Smooth muscle cell (in vitro differentiated cells): ENCODE data around the gene AUNIP. TPM values are rescaled to one million over a fixed set of nuclear protein-coding genes. Genes with fewer than 3 reads are reported as not detected.

Source experiments
- DNase-seq: peaks from one replicate; lab custom pipeline; 2025; ENCODE audit not compliant: unreplicated experiment; lab: John Stamatoyannopoulos, UW
- H2AFZ ChIP-seq: fragments of 200-600 bp; sonication (generic); 2 replicates; pipeline ENCODE4 v1.6.0; 2016; ENCODE audit warnings: antibody characterized with exemption, low read depth, mild to moderate bottlenecking
- H3F3A ChIP-seq: fragments of 200-600 bp; sonication (generic); 2 replicates; pipeline ENCODE4 v1.6.0; 2017; ENCODE audit warnings: antibody characterized with exemption, low read depth
- H3K27ac ChIP-seq: fragments of 200-600 bp; sonication (generic); 2 replicates; pipeline ENCODE4 v1.5.1; 2016; ENCODE audit warnings: low read depth, mild to moderate bottlenecking
- H3K27me3 ChIP-seq: fragments of 200-600 bp; sonication (generic); 2 replicates; pipeline ENCODE4 v1.6.1; 2016; ENCODE audit warnings: low read depth, mild to moderate bottlenecking
- H3K36me3 ChIP-seq: fragments of 200-600 bp; sonication (generic); 2 replicates; pipeline ENCODE4 v1.5.1; 2016; ENCODE audit warnings: low read depth
- H3K4me1 ChIP-seq: fragments of 200-600 bp; sonication (generic); 2 replicates; pipeline ENCODE4 v1.5.1; 2016; ENCODE audit warnings: low read depth
- H3K4me2 ChIP-seq: fragments of 200-600 bp; sonication (generic); 2 replicates; pipeline ENCODE4 v1.6.0; 2016; ENCODE audit warnings: mild to moderate bottlenecking
- H3K4me3 ChIP-seq: fragments of 200-600 bp; sonication (generic); 2 replicates; pipeline ENCODE4 v1.5.1; 2016; ENCODE audit warnings: mild to moderate bottlenecking
- H3K79me2 ChIP-seq: fragments of 200-600 bp; sonication (generic); 2 replicates; pipeline ENCODE4 v1.6.0; 2016; ENCODE audit warnings: low read depth, mild to moderate bottlenecking
- H3K9ac ChIP-seq: fragments of 200-600 bp; sonication (generic); 2 replicates; pipeline ENCODE4 v1.6.0; 2016; ENCODE audit warnings: low read depth
- H3K9me3 ChIP-seq: fragments of 200-600 bp; sonication (generic); replicated peaks from 2 replicates; pipeline ENCODE4 v1.5.1; 2016; ENCODE audit warnings: low read depth
- H4K20me1 ChIP-seq: fragments of 200-600 bp; sonication (generic); 2 replicates; pipeline ENCODE4 v1.6.0; 2016; ENCODE audit warnings: low read depth
- WGBS: methylation state at CpG from one replicate; pipeline ENCODE4 v1.1.7; 2016; ENCODE audit warnings: low lambda C conversion rate; 5-methylcytosine and 5-hydroxymethylcytosine counted together
- polyA plus RNA-seq: library from polyadenylated mRNA; unstranded; fragments of >200 nt; fragmentation: Nextera tagmentation; extraction: Ambion mirVana; gene quantifications from 2 replicates; pipeline ENCODE4 v1.2.1, GENCODE V29; 2016
- total RNA-seq: library from RNA; depleted of rRNA; stranded (reverse); fragments of >200 nt; gene quantifications from 2 replicates; pipeline ENCODE4 v1.2.3, GENCODE V29; 2014
- TF ChIP-seq, protein P1 (sequence below): fragments of 200-600 bp; sonication (generic); IDR thresholded peaks from 2 replicates; pipeline ENCODE4 v1.5.1; 2017; ENCODE audit warnings: borderline replicate concordance, mild to moderate bottlenecking, antibody characterized with exemption; ENCODE audit not compliant: insufficient read depth, poor library complexity, severe bottlenecking

The AUNIP gene
- total and polyA plus RNA-seq, 2 experiments from 2014 or later = 0.18 to 1.3 TPM

GRCh38 chr1:25874209-25874608 lies 15.0 kb upstream of the AUNIP start:
- no peaks in the 10 kb centered on the region for H3K27me3 ChIP-seq
- peaks cover 16% of the 10 kb centered on the region for H3K4me1 ChIP-seq
- H3K4me2 ChIP-seq = peak overlapping the region; percentile 96
- H3F3A ChIP-seq = peaks cover 15% of the 10 kb centered on the region
- no peak for DNase-seq
- no peak overlapping the region for H3K9ac ChIP-seq
- H3K79me2 ChIP-seq = peaks cover 17% of the 10 kb centered on the region
- no peak overlapping the region for H2AFZ ChIP-seq
- H3K36me3 ChIP-seq = no peaks in the 10 kb centered on the region
- no peaks in the 10 kb centered on the region for H3K9me3 ChIP-seq
- TF ChIP-seq, protein P1, sequence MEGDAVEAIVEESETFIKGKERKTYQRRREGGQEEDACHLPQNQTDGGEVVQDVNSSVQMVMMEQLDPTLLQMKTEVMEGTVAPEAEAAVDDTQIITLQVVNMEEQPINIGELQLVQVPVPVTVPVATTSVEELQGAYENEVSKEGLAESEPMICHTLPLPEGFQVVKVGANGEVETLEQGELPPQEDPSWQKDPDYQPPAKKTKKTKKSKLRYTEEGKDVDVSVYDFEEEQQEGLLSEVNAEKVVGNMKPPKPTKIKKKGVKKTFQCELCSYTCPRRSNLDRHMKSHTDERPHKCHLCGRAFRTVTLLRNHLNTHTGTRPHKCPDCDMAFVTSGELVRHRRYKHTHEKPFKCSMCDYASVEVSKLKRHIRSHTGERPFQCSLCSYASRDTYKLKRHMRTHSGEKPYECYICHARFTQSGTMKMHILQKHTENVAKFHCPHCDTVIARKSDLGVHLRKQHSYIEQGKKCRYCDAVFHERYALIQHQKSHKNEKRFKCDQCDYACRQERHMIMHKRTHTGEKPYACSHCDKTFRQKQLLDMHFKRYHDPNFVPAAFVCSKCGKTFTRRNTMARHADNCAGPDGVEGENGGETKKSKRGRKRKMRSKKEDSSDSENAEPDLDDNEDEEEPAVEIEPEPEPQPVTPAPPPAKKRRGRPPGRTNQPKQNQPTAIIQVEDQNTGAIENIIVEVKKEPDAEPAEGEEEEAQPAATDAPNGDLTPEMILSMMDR = no peak
- no peak overlapping the region for H3K27ac ChIP-seq
- peak overlapping the region; percentile 72 for H3K4me3 ChIP-seq
- H4K20me1 ChIP-seq = peaks cover 9% of the 10 kb centered on the region
- WGBS = 96% methylated on average over 3 of the region's 3 CpGs

GRCh38 chr1:25873120-25873519 lies 13.9 kb upstream of the AUNIP start:
- WGBS = 90% methylated on average over 3 of the region's 3 CpGs
- H3K4me2 ChIP-seq = peak overlapping the region; percentile 23

DNA sequence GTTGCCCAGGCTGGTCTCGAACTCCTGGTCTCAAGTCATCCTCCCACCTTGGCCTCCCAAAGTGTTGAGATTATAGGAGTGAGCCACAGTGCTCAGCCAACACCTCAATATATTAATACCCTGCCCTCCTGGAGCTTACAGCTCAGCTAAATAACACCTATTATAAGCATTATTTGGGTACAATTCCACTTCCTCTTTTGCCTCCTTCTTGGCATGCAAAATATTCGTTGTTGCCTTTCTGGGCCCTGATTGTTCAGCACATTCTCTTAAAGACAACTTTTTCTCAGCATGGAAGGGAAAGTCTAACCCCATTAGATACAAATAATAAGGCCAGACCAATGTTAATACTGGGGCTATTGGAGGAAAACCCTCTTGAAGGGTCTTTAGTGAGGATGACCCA lies 13.5 kb upstream of the AUNIP start:
- 93% methylated on average over 2 of the region's 2 CpGs for WGBS
- no peak overlapping the region for H3K9ac ChIP-seq
- H3K79me2 ChIP-seq = peaks cover 17% of the 10 kb centered on the region
- H3K4me1 ChIP-seq = peaks cover 16% of the 10 kb centered on the region
- no peak for DNase-seq
- H3K9me3 ChIP-seq = no peaks in the 10 kb centered on the region
- H2AFZ ChIP-seq = no peak overlapping the region
- TF ChIP-seq, protein P1 = no peak
- peaks cover 15% of the 10 kb centered on the region for H3F3A ChIP-seq
- H4K20me1 ChIP-seq = peaks cover 9% of the 10 kb centered on the region
- no peak overlapping the region for H3K4me3 ChIP-seq
- no peak overlapping the region for H3K4me2 ChIP-seq
- H3K36me3 ChIP-seq = no peaks in the 10 kb centered on the region
- no peak overlapping the region for H3K27ac ChIP-seq
- H3K27me3 ChIP-seq = no peaks in the 10 kb centered on the region

More at GRCh38 chr1:25873120-25873519, 13.9 kb upstream of the AUNIP start:
- Histone ChIP-seq H3K79me2 (peaks cover 17% of the 10 kb centered on the region), H3K27ac (no peak overlapping the region), H3F3A (peaks cover 15% of the 10 kb centered on the region), H3K9me3 (no peaks in the 10 kb centered on the region), H4K20me1 (peaks cover 9% of the 10 kb centered on the region), H3K4me3 (no peak overlapping the region), H2AFZ (no peak overlapping the region), H3K9ac (no peak overlapping the region), H3K4me1 (peaks cover 16% of the 10 kb centered on the region), H3K36me3 (no peaks in the 10 kb centered on the region), H3K27me3 (no peaks in the 10 kb centered on the region)
- no peak for DNase-seq
- TF ChIP-seq, protein P1 = no peak

- Histone ChIP-seq H3K4me3 (no peak overlapping the region), H4K20me1 (peaks cover 9% of the 10 kb centered on the region), H3K27me3 (no peaks in the 10 kb centered on the region), H3K36me3 (no peaks in the 10 kb centered on the region), H3K9ac (no peak overlapping the region), H3F3A (peaks cover 11% of the 10 kb centered on the region), H3K9me3 (no peaks in the 10 kb centered on the region), H3K79me2 (peaks cover 17% of the 10 kb centered on the region), H2AFZ (no peak overlapping the region), H3K4me1 (peaks cover 16% of the 10 kb centered on the region), H3K4me2 (no peak overlapping the region), H3K27ac (no peak overlapping the region)
- no peak for DNase-seq
- TF ChIP-seq, protein P1 = no peak
- 91% methylated on average over 9 of the region's 9 CpGs for WGBS
Observed at GRCh38 chr1:25871704-25872494, 12.6 kb upstream of the AUNIP start.
